Measurements from ENCODE around the gene C3orf18. TPM values are rescaled to one million over a fixed set of nuclear protein-coding genes. Genes with fewer than 3 reads are reported as not detected.

C3orf18 gene
- total and polyA plus RNA-seq, 9 of the 15 experiments (the other 6 are each of a cell fraction or from before 2014, with no cell fraction given), result 0.01 to 2.3 (median 0.94) TPM

- TF ChIP-seq E2F6 (IDR thresholded peaks at IDR 0.05; ENCODE audit: borderline replicate concordance in 1 of 2, extremely low read depth in 1 of 2, insufficient read depth in 1 of 2, insufficient read length in 1 of 2, low read depth in 1 of 2, low read length in 1 of 2, poor library complexity in 1 of 2, severe bottlenecking in 1 of 2) (peak in 1 of 2 experiments; percentile 26), RCOR1 (IDR thresholded peaks at IDR 0.05; ENCODE audit: borderline replicate concordance in 1 of 2, low read depth in 2 of 2, low read length in 2 of 2) (peak in 1 of 2 experiments; percentile 77; a peak in 3 of 4 replicates), HDAC1 (IDR thresholded peaks at IDR 0.05) (peak in 1 of 2 experiments; percentile 69; a peak in 1 of 4 replicates), HEY1 (CRISPR knock-in tag; IDR thresholded peaks at IDR 0.05; ENCODE audit: borderline replicate concordance) (no peak), NR3C1 (CRISPR knock-in tag; IDR thresholded peaks at IDR 0.05) (no peak), BHLHE40 (IDR thresholded peaks at IDR 0.05; ENCODE audit: low read length) (peak; percentile 65), PHF8 (IDR thresholded peaks at IDR 0.05; ENCODE audit: borderline replicate concordance, low read length) (peak; percentile 41; the same call in 1 of the 2 replicates), TSHZ1 (CRISPR knock-in tag; IDR thresholded peaks at IDR 0.05) (no peak), POLR2G (IDR thresholded peaks at IDR 0.05; ENCODE audit: low read depth, low read length) (peak; percentile 80), PHTF2 (CRISPR knock-in tag; IDR thresholded peaks at IDR 0.05) (no peak), TBL1XR1 (IDR thresholded peaks at IDR 0.05; ENCODE audit: low read length in 2 of 2) (peak in 1 of 2 experiments; percentile 81; a peak in 1 of 4 replicates), KAT2B (IDR thresholded peaks at IDR 0.05; ENCODE audit: low read depth, low read length) (no peak), FOXJ3 (CRISPR knock-in tag; IDR thresholded peaks at IDR 0.05) (no peak), CBFA2T2 (conservative IDR thresholded peaks at IDR 0.05) (peak; percentile 70), ARID1B (IDR thresholded peaks at IDR 0.05) (peak; percentile 67), ZNF41 (CRISPR knock-in tag; conservative IDR thresholded peaks at IDR 0.05) (no peak), ZSCAN32 (CRISPR knock-in tag; IDR thresholded peaks at IDR 0.05) (no peak), RNF219 (CRISPR knock-in tag; IDR thresholded peaks at IDR 0.05) (no peak), ARID2 (IDR thresholded peaks at IDR 0.05) (no peak)
- TF ChIP-seq, protein P1, sequence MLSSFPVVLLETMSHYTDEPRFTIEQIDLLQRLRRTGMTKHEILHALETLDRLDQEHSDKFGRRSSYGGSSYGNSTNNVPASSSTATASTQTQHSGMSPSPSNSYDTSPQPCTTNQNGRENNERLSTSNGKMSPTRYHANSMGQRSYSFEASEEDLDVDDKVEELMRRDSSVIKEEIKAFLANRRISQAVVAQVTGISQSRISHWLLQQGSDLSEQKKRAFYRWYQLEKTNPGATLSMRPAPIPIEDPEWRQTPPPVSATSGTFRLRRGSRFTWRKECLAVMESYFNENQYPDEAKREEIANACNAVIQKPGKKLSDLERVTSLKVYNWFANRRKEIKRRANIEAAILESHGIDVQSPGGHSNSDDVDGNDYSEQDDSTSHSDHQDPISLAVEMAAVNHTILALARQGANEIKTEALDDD (IDR thresholded peaks at IDR 0.05), result peak; percentile 57; the same call in 1 of the 2 replicates
These were observed 44.8 kb upstream of the C3orf18 start (continued) for GRCh38 chr3:50612234-50612882.
